ENCODE data around the gene CACNA1D.
"Not testable (repeated sequence)": the region's sequence is repeated elsewhere in the genome, so short reads cannot be mapped to it uniquely, and the experiment has no call there.

The CACNA1D gene

GRCh38 chr3:53493963-53494791, at the start of gene CACNA1D:
Gene CACNA1D (plus strand): TSS chr3:53494611. CDS start chr3:53495167, 556 bp downstream.
- no peak for FAIRE-seq

- FAIRE-seq = no peak
Measured at GRCh38 chr3:53457068-53457467, 37.3 kb upstream of the CACNA1D start.

GRCh38 chr3:53460326-53460725, 34.1 kb upstream of the CACNA1D start:
- FAIRE-seq = no peak

GRCh38 chr3:53464424-53464823, 30.0 kb upstream of the CACNA1D start:
- no peak for FAIRE-seq

GRCh38 chr3:53469758-53470157, 24.7 kb upstream of the CACNA1D start:
- not testable (repeated sequence) for FAIRE-seq

- FAIRE-seq = no peak
Measured at GRCh38 chr3:53473422-53473821, 21.0 kb upstream of the CACNA1D start.

- FAIRE-seq = not testable (repeated sequence)
Measured at GRCh38 chr3:53476372-53476771, 18.0 kb upstream of the CACNA1D start.

GRCh38 chr3:53477689-53478088, 16.7 kb upstream of the CACNA1D start:
- not testable (repeated sequence) for FAIRE-seq

- FAIRE-seq = no peak
Measured at GRCh38 chr3:53478166-53478830, 16.1 kb upstream of the CACNA1D start.

- FAIRE-seq = no peak
Measured at GRCh38 chr3:53478921-53479664, 15.3 kb upstream of the CACNA1D start.

- FAIRE-seq = no peak
Measured at GRCh38 chr3:53482227-53482626, 12.2 kb upstream of the CACNA1D start.

- FAIRE-seq = no peak
Measured at GRCh38 chr3:53483821-53484220, 10.6 kb upstream of the CACNA1D start.

- peak; percentile 37 for FAIRE-seq
Measured at GRCh38 chr3:53484984-53485383, 9.4 kb upstream of the CACNA1D start.

- peak; percentile 70 for FAIRE-seq
Measured at GRCh38 chr3:53485675-53486403, 8.6 kb upstream of the CACNA1D start.

- FAIRE-seq = no peak
Measured at GRCh38 chr3:53486961-53487654, 7.3 kb upstream of the CACNA1D start.

GRCh38 chr3:53489386-53489785, 5.0 kb upstream of the CACNA1D start:
- no peak for FAIRE-seq

- FAIRE-seq = no peak
Measured at GRCh38 chr3:53489787-53490458, 4.5 kb upstream of the CACNA1D start.

- no peak for FAIRE-seq
Measured at GRCh38 chr3:53490459-53490968, 3.9 kb upstream of the CACNA1D start.

- no peak for FAIRE-seq
Measured at GRCh38 chr3:53491276-53491675, 3.1 kb upstream of the CACNA1D start.

GRCh38 chr3:53493595-53493962, 832 bp upstream of the CACNA1D start:
- FAIRE-seq = no peak

GRCh38 chr3:53495146-53495519, 722 bp downstream of the CACNA1D start:
- no peak for FAIRE-seq
